GM23248 (cell line): ENCODE data around the gene TSNAX. TPM values are rescaled to one million over a fixed set of nuclear protein-coding genes. Genes with fewer than 3 reads are reported as not detected.

Experiments
- DNase-seq: peaks from one replicate; pipeline ENCODE4 v3.0.0-alpha.2; 2015
- H2AFZ ChIP-seq: fragments of 200-600 bp; sonication (generic); 2 replicates; pipeline ENCODE4 v1.6.1; 2016; ENCODE audit warnings: antibody characterized with exemption
- H3F3A ChIP-seq: fragments of 200-600 bp; sonication (generic); 2 replicates; pipeline ENCODE4 v1.6.1; 2016; ENCODE audit warnings: mild to moderate bottlenecking, antibody characterized with exemption, mixed run types; ENCODE audit not compliant: insufficient read depth
- H3K27ac ChIP-seq: fragments of 200-600 bp; sonication (generic); 2 replicates; pipeline ENCODE4 v1.5.1; 2016; ENCODE audit warnings: mild to moderate bottlenecking
- H3K27me3 ChIP-seq: fragments of 200-600 bp; sonication (generic); replicated peaks from 2 replicates; pipeline ENCODE4 v1.6.1; 2016; ENCODE audit warnings: mild to moderate bottlenecking; ENCODE audit not compliant: insufficient read depth
- H3K36me3 ChIP-seq: fragments of 200-600 bp; sonication (generic); 2 replicates; pipeline ENCODE4 v1.6.1; 2016; ENCODE audit warnings: low read depth, mild to moderate bottlenecking
- H3K4me1 ChIP-seq: fragments of 200-600 bp; sonication (generic); 2 replicates; pipeline ENCODE4 v1.6.1; 2016; ENCODE audit warnings: mild to moderate bottlenecking; ENCODE audit not compliant: insufficient read depth
- H3K4me2 ChIP-seq: fragments of 200-600 bp; sonication (generic); one replicate; pipeline ENCODE4 v1.6.1; 2016; ENCODE audit warnings: mild to moderate bottlenecking; ENCODE audit not compliant: unreplicated experiment
- H3K4me3 ChIP-seq: fragments of 200-600 bp; sonication (generic); 2 replicates; pipeline ENCODE4 v1.5.1; 2016; ENCODE audit warnings: mild to moderate bottlenecking
- H3K79me2 ChIP-seq: fragments of 200-600 bp; sonication (generic); 2 replicates; pipeline ENCODE4 v1.6.1; 2016; ENCODE audit warnings: mild to moderate bottlenecking; ENCODE audit not compliant: insufficient read depth
- H3K9ac ChIP-seq: fragments of 200-600 bp; sonication (generic); 2 replicates; pipeline ENCODE4 v1.6.1; 2016; ENCODE audit warnings: mild to moderate bottlenecking
- H3K9me2 ChIP-seq: fragments of 200-600 bp; sonication (generic); 2 replicates; pipeline ENCODE4 v1.6.1; 2016; ENCODE audit warnings: mixed run types, mild to moderate bottlenecking, moderate library complexity; ENCODE audit not compliant: insufficient read depth
- H3K9me3 ChIP-seq: fragments of 200-600 bp; sonication (generic); one replicate; pipeline ENCODE4 v1.6.1; 2017; ENCODE audit warnings: low read depth
- H4K20me1 ChIP-seq: fragments of 200-600 bp; sonication (generic); 2 replicates; pipeline ENCODE4 v1.6.0; 2016; ENCODE audit not compliant: insufficient read depth
- EZH2 ChIP-seq: fragments of 200-600 bp; sonication (generic); IDR thresholded peaks from 2 replicates; pipeline ENCODE4 v1.6.1; 2018; ENCODE audit warnings: antibody characterized with exemption, mild to moderate bottlenecking; ENCODE audit not compliant: insufficient read depth, poor library complexity, severe bottlenecking
- EZH2phosphoT487 ChIP-seq: fragments of 200-600 bp; sonication (generic); IDR thresholded peaks from 2 replicates; pipeline ENCODE4 v1.6.1; 2018; ENCODE audit warnings: antibody characterized with exemption, moderate library complexity, mild to moderate bottlenecking, low read depth; ENCODE audit not compliant: insufficient read depth
- whole genome bisulfite sequencing, 2 experiments: methylation state at CpG; one replicate each; pipeline ENCODE4 v1.1.6; 2015 to 2017; ENCODE audit warnings: low lambda C conversion rate in 2 of 2, low coverage in 1 of 2; ENCODE audit errors: missing lambda C conversion rate in 2 of 2; 5-methylcytosine and 5-hydroxymethylcytosine counted together
- in situ Hi-C: fragments of 300-500 bp; cut with MboI; formaldehyde crosslinking; loops from 2 replicates; pipeline ENCODE4 v1.15.0; 2020
- polyA plus RNA-seq: library from polyadenylated mRNA; unstranded; fragments of >200 nt; fragmentation: Nextera tagmentation; extraction: Ambion mirVana; gene quantifications from 2 replicates; pipeline ENCODE4 v1.2.1, GENCODE V29; 2016
- total RNA-seq: library from RNA; depleted of rRNA; stranded (reverse); fragments of >200 nt; shearing (Covaris generic); gene quantifications from 2 replicates; pipeline ENCODE4 v1.2.3, GENCODE V29; 2014

The TSNAX gene
- total and polyA plus RNA-seq, 2 experiments from 2014 or later: 39.4 to 45.8 TPM

DNA sequence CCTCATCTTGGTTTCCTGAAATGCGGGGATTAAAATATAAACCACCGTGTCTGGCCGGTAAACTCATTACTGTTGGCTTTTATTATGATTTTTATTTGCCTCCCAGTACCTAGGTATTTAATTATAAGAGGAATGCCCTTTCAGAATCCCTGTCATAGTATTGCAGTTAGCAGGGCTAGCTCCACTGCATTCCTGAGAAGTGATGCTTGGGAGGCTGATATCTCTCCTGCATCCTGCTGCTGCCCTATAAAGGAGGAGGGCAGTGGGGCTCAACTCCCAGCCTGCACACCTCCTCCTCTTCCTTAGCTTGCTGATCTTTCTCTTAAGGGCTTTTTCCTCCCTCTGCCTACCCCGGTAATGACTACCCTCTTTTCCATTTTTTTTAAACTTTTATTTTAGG lies 78.2 kb downstream of the TSNAX start:
- Histone ChIP-seq H3K79me2 (no peaks in the 10 kb centered on the region), H3K4me3 (no peak overlapping the region), H3K9me2 (no peaks in the 10 kb centered on the region), H2AFZ (no peak overlapping the region), H3K36me3 (no peaks in the 10 kb centered on the region), H3K27ac (no peak overlapping the region), H3F3A (no peaks in the 10 kb centered on the region), H4K20me1 (no peaks in the 10 kb centered on the region), H3K9me3 (no peaks in the 10 kb centered on the region), H3K4me2 (no peak overlapping the region), H3K27me3 (no peaks in the 10 kb centered on the region), H3K4me1 (no peaks in the 10 kb centered on the region), H3K9ac (no peak overlapping the region)
- peak; percentile 38 for DNase-seq
- WGBS, 2 experiments: 84 to 85% methylated on average over 4 of the region's 4 CpGs
- TF ChIP-seq EZH2phosphoT487: no peak
- TF ChIP-seq EZH2: no peak
- in situ Hi-C loops: no loop called here

DNA sequence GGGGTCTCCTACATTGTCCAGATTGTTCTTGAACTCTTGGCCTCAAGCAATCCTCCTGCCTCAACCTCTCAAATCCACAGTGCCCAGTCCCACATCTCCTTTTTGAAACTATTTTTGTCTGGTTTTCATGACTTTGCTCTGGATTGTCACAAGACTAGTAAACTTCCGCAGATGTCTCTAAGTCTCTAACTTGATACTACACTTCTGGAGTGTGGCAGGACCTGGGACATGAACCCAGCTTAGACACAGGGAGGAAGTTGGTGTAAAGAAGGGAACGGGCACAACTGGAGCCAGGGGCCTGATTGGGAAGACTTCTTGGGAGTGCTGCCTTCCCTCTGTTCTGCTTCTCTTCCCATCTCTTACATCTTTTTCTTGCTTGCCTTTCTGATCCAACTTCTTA lies 81.9 kb downstream of the TSNAX start:
- in situ Hi-C loops: no loop called here
- Histone ChIP-seq H3K36me3 (no peaks in the 10 kb centered on the region), H3K79me2 (no peaks in the 10 kb centered on the region), H3K27me3 (no peaks in the 10 kb centered on the region; the same call in 1 of the 2 replicates), H3F3A (no peaks in the 10 kb centered on the region), H3K9me3 (no peaks in the 10 kb centered on the region), H2AFZ (no peak overlapping the region), H3K4me2 (no peak overlapping the region), H3K9ac (no peak overlapping the region), H3K9me2 (no peaks in the 10 kb centered on the region), H3K4me3 (no peak overlapping the region), H3K27ac (no peak overlapping the region), H4K20me1 (no peaks in the 10 kb centered on the region), H3K4me1 (no peaks in the 10 kb centered on the region)
- 50 to 52% methylated on average over 2 of the region's 2 CpGs for WGBS, 2 experiments
- DNase-seq: no peak
- TF ChIP-seq EZH2: no peak
- TF ChIP-seq EZH2phosphoT487: no peak

DNA sequence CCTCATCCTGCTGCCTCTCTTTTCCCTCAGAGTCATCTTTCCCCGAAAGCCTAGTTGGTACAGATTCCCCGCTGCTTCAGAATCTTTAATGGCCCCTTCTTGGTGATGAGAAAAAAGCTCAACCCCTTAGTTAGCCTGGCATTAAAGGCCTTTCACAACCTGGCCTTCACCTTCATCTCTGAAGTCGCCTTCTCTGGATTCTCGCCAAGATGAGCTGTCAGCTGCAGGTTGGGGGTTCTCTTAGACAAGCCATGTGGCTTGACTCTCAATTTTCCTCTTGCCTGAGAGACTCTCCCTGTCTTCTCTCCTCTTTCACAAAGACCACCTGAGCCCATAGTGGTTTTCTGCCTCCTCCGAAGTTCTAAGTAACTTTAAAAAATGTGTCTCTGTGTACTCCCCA lies 82.6 kb downstream of the TSNAX start:
- DNase-seq: no peak
- in situ Hi-C loops: no loop called here
- Histone ChIP-seq H3K9me2 (no peaks in the 10 kb centered on the region), H3K9me3 (no peaks in the 10 kb centered on the region), H3K4me3 (no peak overlapping the region), H3F3A (no peaks in the 10 kb centered on the region), H3K79me2 (no peaks in the 10 kb centered on the region), H3K36me3 (no peaks in the 10 kb centered on the region), H3K27me3 (no peaks in the 10 kb centered on the region; the same call in 1 of the 2 replicates), H4K20me1 (no peaks in the 10 kb centered on the region), H3K9ac (no peak overlapping the region), H3K27ac (no peak overlapping the region), H2AFZ (no peak overlapping the region), H3K4me2 (no peak overlapping the region), H3K4me1 (no peaks in the 10 kb centered on the region)
- TF ChIP-seq EZH2 (no peak), EZH2phosphoT487 (no peak)
- 69% methylated on average over 5 of the region's 5 CpGs for WGBS, 2 experiments

DNA sequence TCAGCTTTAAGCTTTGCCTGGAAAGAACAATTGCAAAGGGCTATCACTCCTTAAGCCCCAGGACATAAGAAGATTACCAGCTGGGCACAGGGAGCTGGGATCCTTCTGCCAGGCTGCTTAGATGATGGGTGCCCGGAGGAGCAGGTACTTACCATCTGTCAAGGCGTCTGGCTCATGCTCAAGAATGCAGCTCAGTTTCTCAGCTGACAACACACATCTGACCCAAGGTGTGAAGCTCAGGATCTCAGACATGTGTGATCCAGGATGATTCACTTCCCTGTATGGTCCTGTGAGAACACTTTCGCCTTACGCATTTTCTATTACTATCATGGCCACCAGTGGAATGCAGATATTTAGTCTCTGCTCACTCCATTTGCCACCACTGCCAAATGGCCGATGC lies 83.4 kb downstream of the TSNAX start:
- Histone ChIP-seq H3K4me2 (no peak overlapping the region), H3K79me2 (no peaks in the 10 kb centered on the region), H4K20me1 (no peaks in the 10 kb centered on the region), H3K9ac (no peak overlapping the region), H3K36me3 (no peaks in the 10 kb centered on the region), H3K9me3 (no peaks in the 10 kb centered on the region), H3K27me3 (no peaks in the 10 kb centered on the region; the same call in 1 of the 2 replicates), H3K27ac (no peak overlapping the region), H3K4me3 (no peak overlapping the region), H3F3A (no peaks in the 10 kb centered on the region), H3K9me2 (no peaks in the 10 kb centered on the region), H2AFZ (no peak overlapping the region), H3K4me1 (no peaks in the 10 kb centered on the region)
- 81 to 89% methylated on average over 5 of the region's 5 CpGs for WGBS, 2 experiments
- no peak for DNase-seq
- in situ Hi-C loops: no loop called here
- no peak for TF ChIP-seq EZH2
- TF ChIP-seq EZH2phosphoT487: no peak

DNA sequence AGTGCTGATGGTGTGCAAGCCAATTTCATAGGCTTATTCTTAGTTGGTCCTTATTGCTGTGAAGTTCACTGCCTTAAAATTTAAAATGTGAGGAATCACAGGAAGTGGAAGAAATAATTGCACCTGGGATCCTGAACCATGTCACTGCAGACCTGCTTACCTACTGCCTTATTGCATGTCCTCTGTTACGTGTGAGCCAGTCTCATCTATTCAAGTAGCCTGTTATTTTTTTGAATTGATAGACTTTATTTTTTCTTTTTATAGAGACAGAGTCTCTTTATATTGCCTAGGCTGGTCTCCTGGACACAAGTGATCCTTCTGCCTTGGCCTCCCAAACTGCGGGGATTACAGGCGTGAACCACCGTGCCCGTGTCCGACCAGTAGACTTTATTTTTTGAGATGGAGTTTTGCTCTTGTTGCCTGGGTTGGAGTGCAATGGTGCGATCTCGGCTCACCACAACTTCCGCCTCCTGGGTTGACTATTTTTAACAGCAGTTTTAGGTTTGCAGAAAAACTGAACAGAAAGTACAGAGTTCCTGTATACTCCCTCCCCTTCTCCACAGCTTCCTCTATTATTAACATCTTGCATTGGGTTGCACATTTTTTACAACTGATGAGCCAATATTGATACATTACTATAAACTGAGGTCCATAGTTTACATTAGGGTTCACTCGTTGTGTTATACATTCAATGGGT lies 84.1 kb downstream of the TSNAX start:
- H3K79me2 ChIP-seq: no peaks in the 10 kb centered on the region
- no peaks in the 10 kb centered on the region for H4K20me1 ChIP-seq
- no peak for DNase-seq
- in situ Hi-C loops: no loop called here
- H3K36me3 ChIP-seq: no peaks in the 10 kb centered on the region
- H3K4me1 ChIP-seq: no peaks in the 10 kb centered on the region
- no peaks in the 10 kb centered on the region; the same call in 1 of the 2 replicates for H3K27me3 ChIP-seq
- H3K4me2 ChIP-seq: no peak overlapping the region
- no peaks in the 10 kb centered on the region for H3F3A ChIP-seq
- no peaks in the 10 kb centered on the region for H3K9me2 ChIP-seq
- no peak for TF ChIP-seq EZH2phosphoT487
- no peak for TF ChIP-seq EZH2
- no peak overlapping the region for H3K27ac ChIP-seq
- 88 to 89% methylated on average over 10 of the region's 10 CpGs for WGBS, 2 experiments
- H2AFZ ChIP-seq: no peak overlapping the region
- H3K9me3 ChIP-seq: no peaks in the 10 kb centered on the region
- H3K9ac ChIP-seq: no peak overlapping the region
- H3K4me3 ChIP-seq: no peak overlapping the region
